A673 (cell line): Measurements from ENCODE around the gene MICU1. TPM values are rescaled to one million over a fixed set of nuclear protein-coding genes. Genes with fewer than 3 reads are reported as not detected.

ENCODE experiments used
- BruUV-seq: library from RNA; stranded (reverse); fragments of 400-500 nt; replicated peaks from 2 replicates; lab custom pipeline; 2021; lab: Mats Ljungman, UMichigan
- CTCF ChIA-PET: fragments of 300-600 bp; sonication (Branson Sonifier 250); formaldehyde crosslinking; loops from one replicate; lab custom pipeline; 2022; ENCODE audit warnings: antibody characterized with exemption; lab: Charles Lee
- POLR2A ChIA-PET: fragments of 300-600 bp; sonication (Branson Sonifier 250); formaldehyde crosslinking; loops from one replicate; lab custom pipeline; 2022; ENCODE audit warnings: antibody characterized with exemption; ENCODE audit not compliant: low non-redundant PET; lab: Charles Lee
- DNase-seq: peaks from one replicate; pipeline ENCODE4 v3.0.0-alpha.2; 2015; ENCODE audit warnings: low spot score
- H3K27ac ChIP-seq: fragments of 200-600 bp; sonication (generic); 2 replicates; pipeline ENCODE4 v1.5.1; 2016; ENCODE audit warnings: mixed run types, low read depth, mild to moderate bottlenecking, mixed read lengths, antibody characterized with exemption, low read length; ENCODE audit not compliant: poor library complexity, severe bottlenecking
- H3K27me3 ChIP-seq: fragments of 200-600 bp; sonication (generic); replicated peaks from 2 replicates; pipeline ENCODE4 v1.6.1; 2017; ENCODE audit warnings: mixed run types, low read depth, mild to moderate bottlenecking, mixed read lengths, antibody characterized with exemption, low read length; ENCODE audit not compliant: insufficient read depth, poor library complexity
- H3K36me3 ChIP-seq: fragments of 200-600 bp; sonication (generic); 2 replicates; pipeline ENCODE4 v1.6.1; 2016; ENCODE audit warnings: mixed run types, mild to moderate bottlenecking, mixed read lengths, antibody characterized with exemption, low read length; ENCODE audit not compliant: insufficient read depth, poor library complexity, severe bottlenecking
- H3K4me1 ChIP-seq: fragments of 200-600 bp; sonication (generic); 2 replicates; pipeline ENCODE4 v1.6.1; 2017; ENCODE audit warnings: mixed run types, mild to moderate bottlenecking, mixed read lengths, antibody characterized with exemption, low read length; ENCODE audit not compliant: insufficient read depth, poor library complexity, severe bottlenecking
- H3K4me3 ChIP-seq: fragments of 200-600 bp; sonication (generic); 2 replicates; pipeline ENCODE4 v1.5.1; 2016; ENCODE audit warnings: low read depth, mixed run types, mild to moderate bottlenecking, mixed read lengths, low read length; ENCODE audit not compliant: poor library complexity, severe bottlenecking
- H3K9me3 ChIP-seq: fragments of 200-600 bp; sonication (generic); 2 replicates; pipeline ENCODE4 v1.6.1; 2016; ENCODE audit warnings: mixed run types, low read depth, mild to moderate bottlenecking, mixed read lengths, antibody characterized with exemption, low read length; ENCODE audit not compliant: poor library complexity, severe bottlenecking
- CTCF ChIP-seq: fragments of 300-800, 200-600 bp; sonication (generic); conservative IDR thresholded peaks from 2 replicates; pipeline ENCODE4 v1.5.1; 2017; ENCODE audit warnings: low read depth, mild to moderate bottlenecking, antibody characterized with exemption, low read length, moderate library complexity, mixed read lengths
- EZH2 ChIP-seq: fragments of 200-600 bp; sonication (generic); IDR thresholded peaks from 2 replicates; pipeline ENCODE4 v1.6.1; 2017; ENCODE audit warnings: borderline replicate concordance, low read depth, mild to moderate bottlenecking, mixed read lengths, antibody characterized with exemption, low read length; ENCODE audit not compliant: poor library complexity, severe bottlenecking
- intact Hi-C: fragments of 100-400 bp; cut with micrococcal nuclease; formaldehyde crosslinking; loops from one replicate; pipeline ENCODE4 v1.10.0; 2022; ENCODE audit not compliant: unreplicated experiment
- total RNA-seq: library from RNA; stranded (reverse); gene quantifications from 2 replicates; pipeline ENCODE4 v1.2.3, GENCODE V29; 2021

The MICU1 gene
- total RNA-seq, 1 experiment from 2014 or later: 37.7 TPM

- intact Hi-C loops: no loop called here
- CTCF ChIA-PET: no interaction called here
These were observed 166.6 kb downstream of the MICU1 start for GRCh38 chr10:72459301-72459700.

GRCh38 chr10:72455889-72456595 lies 169.8 kb downstream of the MICU1 start:
- no peaks in the 10 kb centered on the region for H3K36me3 ChIP-seq
- CTCF ChIA-PET: no interaction called here
- peaks cover 11% of the 10 kb centered on the region for H3K4me1 ChIP-seq
- H3K9me3 ChIP-seq: no peaks in the 10 kb centered on the region
- H3K27me3 ChIP-seq: no peaks in the 10 kb centered on the region
- no peak overlapping the region for H3K27ac ChIP-seq
- intact Hi-C loops: no loop called here
- H3K4me3 ChIP-seq: no peak overlapping the region
- DNase-seq: peak; percentile 60
- BruUV-seq: no TSS peak
- POLR2A ChIA-PET: no interaction called here
- TF ChIP-seq CTCF: no peak
- TF ChIP-seq EZH2: no peak

More at GRCh38 chr10:72459301-72459700, 166.6 kb downstream of the MICU1 start:
- Histone ChIP-seq H3K27me3 (no peaks in the 10 kb centered on the region), H3K4me1 (peaks cover 12% of the 10 kb centered on the region), H3K27ac (no peak overlapping the region), H3K4me3 (no peak overlapping the region), H3K36me3 (no peaks in the 10 kb centered on the region), H3K9me3 (no peaks in the 10 kb centered on the region)
- TF ChIP-seq CTCF (no peak), EZH2 (no peak)
- BruUV-seq: no TSS peak
- POLR2A ChIA-PET: no interaction called here
- DNase-seq: no peak

- H3K4me1 ChIP-seq: no peaks in the 10 kb centered on the region
- CTCF ChIA-PET: no interaction called here
- no peaks in the 10 kb centered on the region for H3K36me3 ChIP-seq
- POLR2A ChIA-PET: no interaction called here
- intact Hi-C loops: no loop called here
- no peaks in the 10 kb centered on the region for H3K9me3 ChIP-seq
- no peak for DNase-seq
- H3K27ac ChIP-seq: no peak overlapping the region
- BruUV-seq: no TSS peak
- no peaks in the 10 kb centered on the region for H3K27me3 ChIP-seq
- TF ChIP-seq EZH2 (no peak), CTCF (no peak)
- H3K4me3 ChIP-seq: no peak overlapping the region
These were observed 175.9 kb downstream of the MICU1 start for GRCh38 chr10:72449941-72450441.
